H1 (cell line): ENCODE results near the gene MYRIP. TPM values are rescaled to one million over a fixed set of nuclear protein-coding genes. Genes with fewer than 3 reads are reported as not detected.

Experiments used
- CTCF ChIA-PET: fragments of 300-600 bp; sonication (Branson Sonifier 250); formaldehyde crosslinking; loops from one replicate; lab custom pipeline; 2021; ENCODE audit not compliant: partially characterized antibody; lab: Charles Lee
- POLR2A ChIA-PET: fragments of 300-600 bp; sonication (Branson Sonifier 250); formaldehyde crosslinking; loops from one replicate; lab custom pipeline; 2021; ENCODE audit warnings: inconsistent platforms; ENCODE audit not compliant: partially characterized antibody; lab: Charles Lee
- DNase-seq, 2 experiments: peaks; one replicate each; pipeline versions ENCODE4 v3.0.0 to v3.0.0-alpha.2; 2010 to 2022; ENCODE audit warnings: low spot score in 2 of 2, low read depth in 1 of 2, mixed read lengths in 1 of 2
- FAIRE-seq: peaks from 2 replicates; lab custom pipeline; 2011; peaks lifted over from hg19 to GRCh38; lab: Jason Lieb, UNC
- H2AFZ ChIP-seq: 2 replicates; pipeline ENCODE4 v1.8.1; 2012; ENCODE audit warnings: low read length, inconsistent platforms
- H2AK5ac ChIP-seq: 2 replicates; pipeline ENCODE4 v1.6.1; 2013; ENCODE audit warnings: low read depth, low read length
- H2BK120ac ChIP-seq: replicated peaks from 2 replicates; pipeline ENCODE3; 2013; ENCODE audit warnings: low read depth, low read length, inconsistent platforms
- H2BK12ac ChIP-seq: 2 replicates; pipeline ENCODE4 v1.6.1; 2013; ENCODE audit warnings: low read depth, low read length
- H2BK15ac ChIP-seq: 2 replicates; pipeline ENCODE4 v1.6.1; 2013; ENCODE audit warnings: low read length
- H2BK20ac ChIP-seq: 2 replicates; pipeline ENCODE4 v1.6.1; 2013; ENCODE audit warnings: low read length
- H2BK5ac ChIP-seq: 2 replicates; pipeline ENCODE4 v1.6.1; 2013; ENCODE audit warnings: low read depth, low read length
- H3K14ac ChIP-seq: 2 replicates; pipeline ENCODE4 v1.6.1; 2013; ENCODE audit warnings: inconsistent platforms; ENCODE audit not compliant: insufficient read length
- H3K18ac ChIP-seq: 2 replicates; pipeline ENCODE4 v1.6.1; 2013; ENCODE audit warnings: low read length; ENCODE audit errors: extremely low read depth
- H3K23ac ChIP-seq: 2 replicates; pipeline ENCODE4 v1.6.1; 2013; ENCODE audit warnings: inconsistent platforms; ENCODE audit not compliant: insufficient read length
- H3K23me2 ChIP-seq: 2 replicates; pipeline ENCODE4 v1.6.1; 2013; ENCODE audit warnings: low read depth, low read length
- H3K27ac ChIP-seq: 2 replicates; pipeline ENCODE4 v1.6.1; 2011; ENCODE audit warnings: low read depth, low read length, inconsistent platforms
- H3K27me3 ChIP-seq, 4 experiments: replicated peaks in 1 of 4; 1 replicate in 1 of 4; 2 replicates in 3 of 4; pipeline versions ENCODE4 v1.6.1 to v1.8.1; 2011 to 2013; ENCODE audit warnings: low read length in 3 of 4, mild to moderate bottlenecking in 3 of 4, inconsistent platforms in 2 of 4, mixed read lengths in 2 of 4, moderate library complexity in 1 of 4; ENCODE audit not compliant: control insufficient read depth in 3 of 4, insufficient read depth in 3 of 4; ENCODE audit errors: extremely low read depth in 1 of 4
- H3K36me3 ChIP-seq, 4 experiments: 2 replicates each; pipeline versions ENCODE4 v1.6.1 to v1.8.1; 2011 to 2013; ENCODE audit warnings: mild to moderate bottlenecking in 4 of 4, low read length in 3 of 4, moderate library complexity in 2 of 4, control low read depth in 1 of 4, inconsistent platforms in 1 of 4; ENCODE audit not compliant: insufficient read depth in 4 of 4, control insufficient read depth in 2 of 4
- H3K4ac ChIP-seq: replicated peaks from 2 replicates; pipeline ENCODE3; 2013; ENCODE audit warnings: low read length, low read depth, mixed read lengths, inconsistent platforms; ENCODE audit not compliant: insufficient read length
- H3K4me1 ChIP-seq, 4 experiments: replicated peaks in 1 of 4; 1 replicate in 1 of 4; 2 replicates in 3 of 4; pipeline versions ENCODE4 v1.6.1 to v1.8.1; 2011 to 2013; ENCODE audit warnings: low read length in 3 of 4, inconsistent platforms in 2 of 4, mixed read lengths in 1 of 4; ENCODE audit not compliant: insufficient read depth in 4 of 4, control insufficient read depth in 3 of 4
- H3K4me2 ChIP-seq, 2 experiments: 2 replicates each; pipeline versions ENCODE4 v1.6.1 to v1.8.1; 2011 to 2013; ENCODE audit warnings: low read depth in 2 of 2, low read length in 2 of 2, control low read depth in 1 of 2, inconsistent platforms in 1 of 2, mild to moderate bottlenecking in 1 of 2; ENCODE audit not compliant: insufficient read depth in 1 of 2
- H3K4me3 ChIP-seq, 4 experiments: fragments of 200-600, 300-600 bp in 1 of 4; sonication (generic), shearing (Covaris generic), sonication (Bioruptor Twin) in 1 of 4; 2 replicates each; pipeline versions ENCODE4 v1.5.1 to v1.8.1; 2011 to 2016; ENCODE audit warnings: low read length in 4 of 4, low read depth in 3 of 4, control low read depth in 2 of 4, inconsistent platforms in 2 of 4, mild to moderate bottlenecking in 2 of 4, mixed read lengths in 1 of 4, moderate library complexity in 1 of 4; ENCODE audit not compliant: insufficient read depth in 2 of 4; ENCODE audit errors: extremely low read depth in 1 of 4
- H3K56ac ChIP-seq: replicated peaks from 2 replicates; pipeline ENCODE3; 2013; ENCODE audit warnings: low read depth, mild to moderate bottlenecking, mixed read lengths, low read length, inconsistent platforms; ENCODE audit not compliant: insufficient read length
- H3K79me1 ChIP-seq: 2 replicates; pipeline ENCODE4 v1.6.1; 2013; ENCODE audit warnings: low read depth, low read length, control low read depth
- H3K79me2 ChIP-seq, 2 experiments: 2 replicates each; pipeline versions ENCODE4 v1.6.1 to v1.8.1; 2012 to 2013; ENCODE audit warnings: low read length in 2 of 2, mild to moderate bottlenecking in 2 of 2, inconsistent platforms in 1 of 2; ENCODE audit not compliant: insufficient read depth in 2 of 2, control insufficient read depth in 1 of 2
- H3K9ac ChIP-seq, 4 experiments: replicated peaks in 1 of 4; 1 replicate in 1 of 4; 2 replicates in 3 of 4; pipeline versions ENCODE4 v1.6.1 to v1.8.1; 2011 to 2013; ENCODE audit warnings: low read depth in 3 of 4, low read length in 3 of 4, control low read depth in 2 of 4, mild to moderate bottlenecking in 2 of 4, moderate library complexity in 2 of 4, inconsistent platforms in 1 of 4; ENCODE audit errors: extremely low read depth in 1 of 4
- H3K9me3 ChIP-seq, 2 experiments: 2 replicates each; pipeline versions ENCODE4 v1.6.1 to v1.8.1; 2012 to 2013; ENCODE audit warnings: mild to moderate bottlenecking in 2 of 2, moderate library complexity in 2 of 2, control low read depth in 1 of 2, inconsistent platforms in 1 of 2, low read depth in 1 of 2, low read length in 1 of 2, mixed read lengths in 1 of 2; ENCODE audit not compliant: insufficient read depth in 2 of 2
- H4K20me1 ChIP-seq, 2 experiments: replicated peaks in 1 of 2; 2 replicates each; pipeline versions ENCODE3 to v1.8.1; 2011 to 2013; ENCODE audit warnings: inconsistent platforms in 2 of 2, low read length in 2 of 2, mild to moderate bottlenecking in 1 of 2; ENCODE audit not compliant: insufficient read depth in 2 of 2, control insufficient read depth in 1 of 2
- H4K5ac ChIP-seq: 2 replicates; pipeline ENCODE4 v1.6.1; 2013; ENCODE audit warnings: low read length, low read depth, mixed read lengths, inconsistent platforms; ENCODE audit not compliant: insufficient read length
- H4K8ac ChIP-seq: 2 replicates; pipeline ENCODE4 v1.8.0; 2013; ENCODE audit warnings: mild to moderate bottlenecking, moderate library complexity, low read length, inconsistent platforms; ENCODE audit not compliant: insufficient read depth; ENCODE audit errors: extremely low read depth
- H4K91ac ChIP-seq: replicated peaks from 2 replicates; pipeline ENCODE3; 2013; ENCODE audit warnings: low read length, mixed read lengths, inconsistent platforms; ENCODE audit not compliant: insufficient read length
- ASH2L ChIP-seq: fragments of 200-600, 300-600 bp; sonication (generic); IDR thresholded peaks from one replicate; pipeline ENCODE4 v1.7.1; 2017; ENCODE audit warnings: low read length
- CBX5 ChIP-seq: fragments of 300-800, 300-1000 bp; sonication (generic); IDR thresholded peaks from 2 replicates; pipeline ENCODE4 v1.7.1; 2016; ENCODE audit warnings: antibody characterized with exemption, low read length, low read depth
- E2F6 ChIP-seq: IDR thresholded peaks from 2 replicates; pipeline ENCODE4 v1.6.1; 2012; ENCODE audit warnings: inconsistent platforms
- EP300 ChIP-seq, 2 experiments: IDR thresholded peaks; 1 replicate in 1 of 2; 2 replicates in 1 of 2; pipeline ENCODE4 v1.6.1; 2011 to 2012; ENCODE audit warnings: low read depth in 2 of 2, low read length in 2 of 2, mild to moderate bottlenecking in 2 of 2, borderline replicate concordance in 1 of 2, inconsistent platforms in 1 of 2, moderate library complexity in 1 of 2
- GABPA ChIP-seq: IDR thresholded peaks from 2 replicates; pipeline ENCODE4 v1.6.1; 2011; ENCODE audit warnings: mild to moderate bottlenecking, low read length, moderate library complexity, borderline replicate concordance; ENCODE audit not compliant: insufficient read depth
- HDAC2 ChIP-seq, 2 experiments: fragments of 300-600 bp in 1 of 2; sonication (generic) in 1 of 2; IDR thresholded peaks; 2 replicates each; pipeline ENCODE4 v1.6.1; 2011 to 2012; ENCODE audit warnings: low read depth in 2 of 2, low read length in 2 of 2, mild to moderate bottlenecking in 2 of 2, moderate library complexity in 2 of 2, borderline replicate concordance in 1 of 2, inconsistent platforms in 1 of 2
- KDM1A ChIP-seq: fragments of 200-600, 300-600 bp; sonication (generic); IDR thresholded peaks from 2 replicates; pipeline ENCODE4 v1.7.1; 2016; ENCODE audit warnings: mild to moderate bottlenecking, low read length, borderline replicate concordance
- KDM4A ChIP-seq: IDR thresholded peaks from one replicate; pipeline ENCODE4 v1.7.1; 2012; ENCODE audit warnings: low read depth, mild to moderate bottlenecking, moderate library complexity, low read length, inconsistent platforms; ENCODE audit not compliant: severe bottlenecking
- KDM5A ChIP-seq: fragments of 200-600 bp; IDR thresholded peaks from 2 replicates; pipeline ENCODE4 v1.7.1; 2012; ENCODE audit warnings: mild to moderate bottlenecking, low read length, inconsistent platforms, mixed read lengths
- NRF1 ChIP-seq: IDR thresholded peaks from 2 replicates; pipeline ENCODE4 v1.6.1; 2011; ENCODE audit warnings: mild to moderate bottlenecking, low read depth, low read length, improper control_type of control experiment
- SRF ChIP-seq: IDR thresholded peaks from 2 replicates; pipeline ENCODE4 v1.6.1; 2011; ENCODE audit warnings: mild to moderate bottlenecking, low read depth, low read length, moderate library complexity
- SUZ12 ChIP-seq: fragments of 200-600 bp; sonication (generic); IDR thresholded peaks from 2 replicates; pipeline ENCODE4 v1.6.1; 2012; ENCODE audit warnings: mild to moderate bottlenecking, inconsistent platforms, low read length, moderate library complexity, mixed read lengths
- USF2 ChIP-seq: IDR thresholded peaks from 2 replicates; pipeline ENCODE4 v1.6.1; 2011; ENCODE audit warnings: low read length, improper control_type of control experiment
- polyA plus RNA-seq, 7 experiments: library from polyadenylated mRNA; depleted of rRNA in 3 of 7; stranded (reverse) in 5 of 7; unstranded in 2 of 7; fragments of >200 nt in 5 of 7; fragments of 200-250 nt in 2 of 7; gene quantifications; 1 replicate in 5 of 7; 2 replicates in 1 of 7; 4 replicates in 1 of 7; pipeline versions ENCODE4 v1.2.1 to v1.2.3, GENCODE V29; 2011 to 2013; ENCODE audit warnings: missing spikeins in 2 of 7, mixed read lengths in 2 of 7
- total RNA-seq: library from RNA; stranded (reverse); fragmentation: NEBNext Ultra II Directional; extraction: Animal tissue kit (Norgen Biotek cat#: 25700); gene quantifications from 2 replicates; pipeline ENCODE4 v1.2.1, GENCODE V29; 2021

MYRIP gene
- total and polyA plus RNA-seq, 2 of the 8 experiments (the other 6 are each of a cell fraction or from before 2014, with no cell fraction given) = 0.54 to 4.3 TPM

DNA sequence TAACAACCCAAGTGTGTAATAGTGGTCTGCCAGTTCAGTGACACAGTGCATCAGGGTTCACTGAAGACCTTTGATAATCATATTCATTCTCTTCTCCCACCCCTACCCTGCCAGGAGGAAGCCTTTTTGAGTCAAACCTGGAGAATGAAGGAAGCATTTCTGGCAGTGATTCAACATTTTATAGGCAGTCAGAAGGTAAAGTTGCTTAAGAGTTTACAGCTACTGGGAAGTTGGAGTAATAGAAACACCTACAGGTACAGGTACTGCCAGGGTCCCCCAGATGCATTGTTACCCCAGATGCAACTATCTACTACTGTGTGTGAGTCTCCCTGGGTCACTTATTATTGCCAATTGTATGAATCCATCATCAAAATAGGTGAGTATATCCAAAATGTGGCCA, 353.2 kb downstream of the MYRIP start:
- Histone ChIP-seq H3K27ac (no peak overlapping the region), H2AFZ (no peak overlapping the region), H4K8ac (no peak overlapping the region), H3K4ac (no peak overlapping the region), H3K9me3 (peaks cover 10 to 14% of the 10 kb centered on the region in 2 experiments; a peak in 2 of 4 replicates), H4K20me1 (no peaks in the 10 kb centered on the region), H3K14ac (no peak overlapping the region), H3K4me1 (no peaks in the 10 kb centered on the region; a peak in 1 of 7 replicates), H3K23me2 (no peaks in the 10 kb centered on the region), H3K79me1 (no peaks in the 10 kb centered on the region), H3K23ac (no peak overlapping the region), H3K4me3 (no peak overlapping the region), H2AK5ac (no peak overlapping the region), H4K91ac (no peak overlapping the region), H2BK20ac (no peak overlapping the region), H3K56ac (no peak overlapping the region), H3K18ac (no peak overlapping the region), H2BK5ac (no peak overlapping the region), H3K9ac (no peak overlapping the region), H3K36me3 (no peaks in the 10 kb centered on the region), H2BK15ac (no peak overlapping the region), H3K27me3 (no peaks in the 10 kb centered on the region), H2BK120ac (no peak overlapping the region), H3K4me2 (no peak overlapping the region), H4K5ac (no peak overlapping the region), H3K79me2 (no peaks in the 10 kb centered on the region), H2BK12ac (no peak overlapping the region)
- CTCF ChIA-PET = interaction anchor here (1.6 kb wide), 1 partner anchor 19 kb away, joined by 4 read pairs; no protein-coding TSS in a partner anchor
- POLR2A ChIA-PET = no interaction called here
- DNase-seq (no peak), FAIRE-seq (no peak)
- TF ChIP-seq HDAC2 (IDR thresholded peaks at IDR 0.05; ENCODE audit: borderline replicate concordance in 1 of 2, low read depth in 2 of 2, low read length in 2 of 2) (no peak), GABPA (no peak), KDM5A (no peak), KDM1A (no peak), NRF1 (no peak), KDM4A (no peak), CBX5 (no peak), SUZ12 (no peak), ASH2L (no peak), SRF (no peak), E2F6 (no peak), EP300 (IDR thresholded peaks at IDR 0.05; ENCODE audit: borderline replicate concordance in 1 of 2, low read depth in 2 of 2, low read length in 2 of 2) (no peak), USF2 (no peak)
